RWPE1 (cell line): ENCODE data around the gene LCN10.
"Not testable (repeated sequence)": the region's sequence is repeated elsewhere in the genome, so short reads cannot be mapped to it uniquely, and the experiment has no call there.

ENCODE experiments used
- CTCF ChIA-PET: fragments of 350-600 bp; sonication (Branson Sonifier 250); formaldehyde crosslinking; extraction: SDS; loops from one replicate; lab custom pipeline; 2021; lab: Yijun Ruan, JAX
- POLR2A ChIA-PET: fragments of 400-600 bp; formaldehyde crosslinking; extraction: SDS; loops from one replicate; lab custom pipeline; 2020; ENCODE audit warnings: antibody characterized with exemption; ENCODE audit not compliant: low non-redundant PET; lab: Yijun Ruan, JAX
- DNase-seq: peaks from one replicate; pipeline ENCODE4 v3.0.0; 2012; ENCODE audit warnings: low spot score
- H3K27ac ChIP-seq: fragments of 450-650 bp; 2 replicates; pipeline ENCODE4 v1.5.1; 2017
- TF ChIP-seq, protein P1 (sequence below): fragments of 450-650 bp; conservative IDR thresholded peaks from 2 replicates; pipeline ENCODE4 v1.5.1; 2017; ENCODE audit warnings: low read depth, mild to moderate bottlenecking

LCN10 gene

DNA sequence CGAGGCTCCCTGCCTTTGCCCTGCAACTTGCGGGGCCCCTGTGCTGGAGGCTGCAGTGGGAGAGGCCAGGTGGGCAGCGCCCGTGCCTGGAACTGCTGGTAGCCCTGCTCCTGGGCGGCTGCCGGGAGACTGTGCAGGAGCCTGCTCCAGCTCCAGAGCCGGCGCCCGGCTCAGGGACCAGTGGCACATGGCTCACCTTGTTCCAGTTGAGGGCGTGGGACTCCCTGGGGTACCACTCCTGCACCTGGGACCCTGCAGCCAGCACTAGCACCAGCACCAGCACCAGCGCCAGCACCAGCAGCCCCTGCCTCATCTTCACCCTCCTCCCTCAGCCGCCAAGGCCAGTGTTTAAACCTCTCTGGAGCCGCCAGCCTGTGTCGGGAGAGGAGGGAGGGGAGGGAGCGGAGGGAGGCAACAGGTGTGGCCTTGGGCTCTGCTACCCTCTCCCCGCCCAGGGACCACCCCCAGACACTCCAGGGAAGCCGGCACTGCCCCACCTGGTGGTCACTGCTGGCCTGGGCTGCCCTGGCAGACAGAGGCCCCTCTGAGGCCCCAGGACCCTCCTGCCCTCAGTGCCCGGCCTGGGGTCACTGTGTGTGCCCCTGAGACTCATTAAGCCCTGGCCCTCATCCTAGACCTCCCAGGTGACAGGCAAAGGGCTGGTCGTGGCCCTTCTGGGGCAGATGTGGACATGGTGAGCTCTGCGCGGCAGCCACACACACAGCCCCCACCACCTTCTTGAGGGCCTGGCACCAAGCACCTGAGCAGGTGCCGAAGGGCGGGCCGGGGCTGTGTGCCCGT lies at the start of gene LCN10:
TSS of gene LCN10 (minus strand) at position 350 of the 801 bp plus-strand sequence. CDS start at position 313, 37 bp downstream.
- no peak within 1 kb of the TSS for H3K27ac ChIP-seq
- POLR2A ChIA-PET = no interaction called here
- CTCF ChIA-PET = interaction anchor here (0.6 to 1.0 kb wide), 3 partner anchors 13 to 71 kb away, joined by 3 to 4 read pairs (median 3); no protein-coding TSS in a partner anchor
- TF ChIP-seq, protein P1, sequence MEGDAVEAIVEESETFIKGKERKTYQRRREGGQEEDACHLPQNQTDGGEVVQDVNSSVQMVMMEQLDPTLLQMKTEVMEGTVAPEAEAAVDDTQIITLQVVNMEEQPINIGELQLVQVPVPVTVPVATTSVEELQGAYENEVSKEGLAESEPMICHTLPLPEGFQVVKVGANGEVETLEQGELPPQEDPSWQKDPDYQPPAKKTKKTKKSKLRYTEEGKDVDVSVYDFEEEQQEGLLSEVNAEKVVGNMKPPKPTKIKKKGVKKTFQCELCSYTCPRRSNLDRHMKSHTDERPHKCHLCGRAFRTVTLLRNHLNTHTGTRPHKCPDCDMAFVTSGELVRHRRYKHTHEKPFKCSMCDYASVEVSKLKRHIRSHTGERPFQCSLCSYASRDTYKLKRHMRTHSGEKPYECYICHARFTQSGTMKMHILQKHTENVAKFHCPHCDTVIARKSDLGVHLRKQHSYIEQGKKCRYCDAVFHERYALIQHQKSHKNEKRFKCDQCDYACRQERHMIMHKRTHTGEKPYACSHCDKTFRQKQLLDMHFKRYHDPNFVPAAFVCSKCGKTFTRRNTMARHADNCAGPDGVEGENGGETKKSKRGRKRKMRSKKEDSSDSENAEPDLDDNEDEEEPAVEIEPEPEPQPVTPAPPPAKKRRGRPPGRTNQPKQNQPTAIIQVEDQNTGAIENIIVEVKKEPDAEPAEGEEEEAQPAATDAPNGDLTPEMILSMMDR = peak; percentile 64
- DNase-seq = no peak

DNA sequence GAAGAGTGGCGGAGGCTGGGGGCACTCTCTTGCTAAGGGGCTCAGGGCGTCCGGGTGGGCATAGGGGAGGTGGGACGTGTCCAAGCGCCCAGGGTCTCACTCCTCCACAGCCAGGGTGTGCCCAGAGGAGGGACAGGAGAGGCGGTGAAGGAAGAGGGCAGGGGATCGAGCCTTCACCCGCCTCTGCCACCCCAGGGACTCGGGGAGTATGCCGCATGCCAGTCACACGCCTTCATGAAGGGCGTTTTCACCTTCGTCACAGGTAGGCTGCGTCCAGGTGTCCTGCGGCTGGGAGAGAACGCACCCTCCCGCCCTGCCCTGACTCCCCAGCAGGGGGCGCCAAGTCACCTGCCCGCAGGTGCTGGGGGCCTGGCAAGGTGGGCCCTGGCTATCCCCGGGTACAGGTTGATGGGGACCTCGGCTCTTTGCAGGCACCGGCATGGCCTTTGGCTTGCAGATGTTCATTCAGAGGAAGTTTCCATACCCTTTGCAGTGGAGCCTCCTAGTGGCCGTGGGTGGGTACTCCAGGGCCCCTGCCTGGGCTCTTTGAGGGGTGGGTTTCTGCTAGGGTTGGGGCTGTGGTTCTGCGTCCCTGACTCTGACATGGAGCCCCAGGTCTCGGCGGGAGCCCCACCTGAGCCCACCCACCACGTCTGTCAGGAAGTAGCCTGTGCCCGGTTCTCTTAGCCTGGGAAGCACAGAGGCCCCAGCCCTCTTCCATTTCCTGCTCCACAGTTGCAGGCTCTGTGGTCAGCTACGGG lies 49.0 kb upstream of the LCN10 start:
- ChIA-PET POLR2A (interaction anchor here (1.2 kb wide), 1 partner anchor 15 kb away, joined by 5 read pairs; no protein-coding TSS in a partner anchor), CTCF (interaction anchor here (0.7 to 2.4 kb wide), 7 partner anchors 9 to 96 kb away, joined by 3 to 16 read pairs (median 4); partner anchors contain the start of gene RABL6)
- H3K27ac ChIP-seq = peak overlapping the region; percentile 89
- TF ChIP-seq, protein P1 = peak; percentile 100
- DNase-seq = peak; percentile 95

GRCh38 chr9:136790640-136791515 lies 48.1 kb upstream of the LCN10 start, which contains the start of gene TMEM141:
Gene TMEM141 (plus strand): TSS chr9:136791344. CDS start chr9:136791371, 27 bp downstream.
- POLR2A ChIA-PET = interaction anchor here (0.5 to 0.6 kb wide), 2 partner anchors 13 to 95 kb away, joined by 3 read pairs; no protein-coding TSS in a partner anchor
- peak; percentile 100 for DNase-seq
- H3K27ac ChIP-seq = peak within 1 kb of the TSS; percentile 89
- CTCF ChIA-PET = interaction anchor here (0.5 to 2.4 kb wide), 5 partner anchors 9 to 156 kb away, joined by 3 to 16 read pairs (median 3); partner anchors contain the start of gene RABL6
- TF ChIP-seq, protein P1 = no peak

DNA sequence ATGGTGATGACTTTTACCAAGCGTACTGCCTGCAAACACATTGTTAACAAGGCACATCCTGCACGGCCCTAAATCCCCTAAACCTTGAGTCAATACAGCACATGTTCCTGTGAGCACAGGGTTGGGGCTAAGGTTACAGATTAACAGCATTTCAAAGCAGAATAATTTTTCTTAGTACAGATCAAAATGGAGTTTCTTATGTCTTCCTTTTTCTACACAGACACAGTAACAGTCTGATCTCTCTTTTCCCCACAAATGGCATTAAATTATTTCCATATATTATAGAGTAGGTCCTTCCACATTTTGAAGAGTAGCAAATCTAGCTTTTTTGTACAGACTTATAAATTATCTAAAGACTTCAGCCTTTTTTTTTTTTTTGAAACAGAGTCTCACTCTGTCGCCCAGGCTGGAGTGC lies 46.8 kb upstream of the LCN10 start:
- ChIA-PET POLR2A (interaction anchor here (0.6 kb wide), 1 partner anchor 15 kb away, joined by 3 read pairs; no protein-coding TSS in a partner anchor), CTCF (no interaction called here)
- TF ChIP-seq, protein P1 = no peak
- no peak overlapping the region for H3K27ac ChIP-seq
- DNase-seq = no peak

DNA sequence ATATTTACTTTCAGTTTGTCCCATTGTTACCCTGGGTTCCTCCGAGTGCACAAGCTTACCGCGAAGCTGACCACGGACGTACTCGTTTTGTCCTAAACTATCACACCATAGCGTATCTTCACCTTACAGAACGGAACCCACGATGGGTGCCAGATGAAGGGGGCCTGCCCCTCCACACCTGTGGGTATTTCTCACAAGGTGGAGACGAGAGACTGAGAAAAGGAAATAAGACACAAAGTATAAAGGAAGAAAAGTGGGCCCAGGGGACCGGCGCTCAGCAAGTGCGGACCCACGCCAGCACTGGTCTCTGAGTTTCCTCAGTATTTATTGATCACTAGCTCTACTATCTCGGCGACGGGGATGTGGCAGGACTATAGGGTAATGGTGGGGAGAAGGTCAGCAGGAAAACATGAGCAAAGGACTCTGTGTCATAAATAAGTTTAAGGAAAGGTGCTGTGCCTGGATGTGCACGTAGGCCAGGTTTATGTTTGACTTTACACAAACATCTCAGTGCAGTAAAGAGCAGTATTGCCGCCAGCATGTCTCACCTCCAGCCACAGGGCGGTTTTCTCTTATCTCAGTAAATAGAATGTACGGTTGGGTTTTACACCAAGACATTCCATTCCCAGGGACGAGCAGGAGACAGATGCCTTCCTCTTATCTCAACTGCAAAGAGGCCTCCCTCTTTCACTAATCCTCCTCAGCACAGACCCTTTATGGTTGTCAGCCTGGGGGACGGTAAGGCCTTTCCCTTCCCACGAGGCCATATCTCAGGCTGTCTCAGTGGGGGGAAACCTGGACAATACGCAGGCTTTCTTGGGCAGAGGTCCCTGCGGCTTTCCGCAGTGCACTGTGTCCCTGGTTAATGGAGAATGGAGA lies 46.1 kb upstream of the LCN10 start:
- ChIA-PET CTCF (interaction anchor here (0.7 to 1.6 kb wide), 5 partner anchors 11 to 275 kb away, joined by 3 to 9 read pairs (median 5); partner anchors contain the start of gene NPDC1), POLR2A (interaction anchor here (0.6 kb wide), 1 partner anchor 15 kb away, joined by 3 read pairs; no protein-coding TSS in a partner anchor)
- DNase-seq, H3K27ac ChIP-seq: not testable (repeated sequence)
